NCI-H128 (cell line): Measurements from ENCODE around the gene MRTFB.

Experiments used
- DNase-seq: peaks from one replicate; lab custom pipeline; 2025; ENCODE audit not compliant: unreplicated experiment; lab: John Stamatoyannopoulos, UW

The MRTFB gene

GRCh38 chr16:14131774-14132695 lies 60.9 kb downstream of the MRTFB start:
- DNase-seq, result no peak

GRCh38 chr16:14132696-14133048 lies 61.6 kb downstream of the MRTFB start:
- no peak for DNase-seq

- DNase-seq, result no peak
These were observed 62.8 kb downstream of the MRTFB start for GRCh38 chr16:14133907-14134306.

GRCh38 chr16:14135704-14136103 lies 64.6 kb downstream of the MRTFB start:
- no peak for DNase-seq

GRCh38 chr16:14139872-14140271 lies 68.8 kb downstream of the MRTFB start:
- DNase-seq, result no peak

GRCh38 chr16:14140923-14141322 lies 69.8 kb downstream of the MRTFB start:
- DNase-seq, result no peak

GRCh38 chr16:14146445-14146844 lies 75.3 kb downstream of the MRTFB start:
- no peak for DNase-seq

- no peak for DNase-seq
These were observed 76.9 kb downstream of the MRTFB start for GRCh38 chr16:14148016-14148415.

GRCh38 chr16:14148569-14148968 lies 77.5 kb downstream of the MRTFB start:
- no peak for DNase-seq

GRCh38 chr16:14150796-14151195 lies 79.7 kb downstream of the MRTFB start:
- no peak for DNase-seq

- DNase-seq, result no peak
These were observed 80.3 kb downstream of the MRTFB start for GRCh38 chr16:14151256-14152030.

GRCh38 chr16:14155572-14156190 lies 84.6 kb downstream of the MRTFB start:
- no peak for DNase-seq

- no peak for DNase-seq
These were observed 94.0 kb downstream of the MRTFB start for GRCh38 chr16:14164916-14165662.

GRCh38 chr16:14168146-14168545 lies 97.0 kb downstream of the MRTFB start:
- DNase-seq, result no peak

GRCh38 chr16:14172200-14172809 lies 101.2 kb downstream of the MRTFB start:
- DNase-seq, result no peak

GRCh38 chr16:14175086-14175485 lies 104.0 kb downstream of the MRTFB start:
- no peak for DNase-seq

- DNase-seq, result no peak
These were observed 106.6 kb downstream of the MRTFB start for GRCh38 chr16:14177704-14178103.

GRCh38 chr16:14179116-14179515 lies 108.0 kb downstream of the MRTFB start:
- DNase-seq, result no peak

GRCh38 chr16:14180481-14180944 lies 109.4 kb downstream of the MRTFB start:
- no peak for DNase-seq

GRCh38 chr16:14181371-14182050 lies 110.4 kb downstream of the MRTFB start:
- DNase-seq, result no peak
